Astrocyte (in vitro differentiated cells and primary cell): ENCODE measurements around the gene HES2.

Experiments used
- CTCF ChIP-seq: IDR thresholded peaks from 2 replicates; pipeline ENCODE4 v1.5.1; 2011; ENCODE audit warnings: low read depth, mild to moderate bottlenecking, inconsistent platforms, low read length, moderate library complexity; ENCODE audit not compliant: insufficient read depth
- EZH2 ChIP-seq: IDR thresholded peaks from 2 replicates; pipeline ENCODE4 v1.6.1; 2012; ENCODE audit warnings: mild to moderate bottlenecking, low read length, inconsistent platforms; ENCODE audit not compliant: insufficient read depth

GRCh38 chr1:6448749-6449631 lies 29.3 kb upstream of the HES2 start:
- TF ChIP-seq CTCF (no peak), EZH2 (no peak)
